ENCODE data around the gene PDXK.
A peak's percentile ranks its signal among the peaks of the same experiment; 100 is the strongest.

Gene PDXK

GRCh38 chr21:43726686-43727518 lies 8.0 kb downstream of the PDXK start:
- DNase-seq: no peak

- DNase-seq: no peak
These were observed 8.7 kb downstream of the PDXK start for GRCh38 chr21:43727519-43728153.

GRCh38 chr21:43728154-43728466 lies 9.2 kb downstream of the PDXK start:
- no peak for DNase-seq

- DNase-seq: peak; percentile 95
These were observed 9.8 kb downstream of the PDXK start for GRCh38 chr21:43728467-43729390.

- DNase-seq: no peak
These were observed 12.5 kb downstream of the PDXK start for GRCh38 chr21:43731476-43731875.

- DNase-seq: peak; percentile 72
These were observed 13.2 kb downstream of the PDXK start for GRCh38 chr21:43731891-43732711.

GRCh38 chr21:43733060-43733459 lies 14.1 kb downstream of the PDXK start:
- DNase-seq: no peak

GRCh38 chr21:43733529-43734071 lies 14.7 kb downstream of the PDXK start:
- peak; percentile 35 for DNase-seq

- DNase-seq: no peak
These were observed 15.4 kb downstream of the PDXK start for GRCh38 chr21:43734131-43734927.

GRCh38 chr21:43734928-43735229 lies 15.9 kb downstream of the PDXK start:
- DNase-seq: no peak

GRCh38 chr21:43735236-43736091 lies 16.5 kb downstream of the PDXK start:
- DNase-seq: no peak

GRCh38 chr21:43736224-43736883 lies 17.4 kb downstream of the PDXK start:
- no peak for DNase-seq

- DNase-seq: peak; percentile 11
These were observed 18.4 kb downstream of the PDXK start for GRCh38 chr21:43737158-43737950.

GRCh38 chr21:43739621-43740435 lies 20.9 kb downstream of the PDXK start:
- no peak for DNase-seq

- no peak for DNase-seq
These were observed 21.7 kb downstream of the PDXK start for GRCh38 chr21:43740497-43741156.

GRCh38 chr21:43741423-43742096 lies 22.6 kb downstream of the PDXK start:
- no peak for DNase-seq

- DNase-seq: no peak
These were observed 25.0 kb downstream of the PDXK start for GRCh38 chr21:43743947-43744346.
